GM23248 (cell line): ENCODE data around the gene HOXA5. TPM values are rescaled to one million over a fixed set of nuclear protein-coding genes. Genes with fewer than 3 reads are reported as not detected.

Source experiments
- DNase-seq: peaks from one replicate; pipeline ENCODE4 v3.0.0-alpha.2; 2015
- H2AFZ ChIP-seq: fragments of 200-600 bp; sonication (generic); 2 replicates; pipeline ENCODE4 v1.6.1; 2016; ENCODE audit warnings: antibody characterized with exemption
- H3F3A ChIP-seq: fragments of 200-600 bp; sonication (generic); 2 replicates; pipeline ENCODE4 v1.6.1; 2016; ENCODE audit warnings: mild to moderate bottlenecking, antibody characterized with exemption, mixed run types; ENCODE audit not compliant: insufficient read depth
- H3K27ac ChIP-seq: fragments of 200-600 bp; sonication (generic); 2 replicates; pipeline ENCODE4 v1.5.1; 2016; ENCODE audit warnings: mild to moderate bottlenecking
- H3K27me3 ChIP-seq: fragments of 200-600 bp; sonication (generic); replicated peaks from 2 replicates; pipeline ENCODE4 v1.6.1; 2016; ENCODE audit warnings: mild to moderate bottlenecking; ENCODE audit not compliant: insufficient read depth
- H3K36me3 ChIP-seq: fragments of 200-600 bp; sonication (generic); 2 replicates; pipeline ENCODE4 v1.6.1; 2016; ENCODE audit warnings: low read depth, mild to moderate bottlenecking
- H3K4me1 ChIP-seq: fragments of 200-600 bp; sonication (generic); 2 replicates; pipeline ENCODE4 v1.6.1; 2016; ENCODE audit warnings: mild to moderate bottlenecking; ENCODE audit not compliant: insufficient read depth
- H3K4me2 ChIP-seq: fragments of 200-600 bp; sonication (generic); one replicate; pipeline ENCODE4 v1.6.1; 2016; ENCODE audit warnings: mild to moderate bottlenecking; ENCODE audit not compliant: unreplicated experiment
- H3K4me3 ChIP-seq: fragments of 200-600 bp; sonication (generic); 2 replicates; pipeline ENCODE4 v1.5.1; 2016; ENCODE audit warnings: mild to moderate bottlenecking
- H3K79me2 ChIP-seq: fragments of 200-600 bp; sonication (generic); 2 replicates; pipeline ENCODE4 v1.6.1; 2016; ENCODE audit warnings: mild to moderate bottlenecking; ENCODE audit not compliant: insufficient read depth
- H3K9ac ChIP-seq: fragments of 200-600 bp; sonication (generic); 2 replicates; pipeline ENCODE4 v1.6.1; 2016; ENCODE audit warnings: mild to moderate bottlenecking
- H3K9me2 ChIP-seq: fragments of 200-600 bp; sonication (generic); 2 replicates; pipeline ENCODE4 v1.6.1; 2016; ENCODE audit warnings: mixed run types, mild to moderate bottlenecking, moderate library complexity; ENCODE audit not compliant: insufficient read depth
- H3K9me3 ChIP-seq: fragments of 200-600 bp; sonication (generic); one replicate; pipeline ENCODE4 v1.6.1; 2017; ENCODE audit warnings: low read depth
- H4K20me1 ChIP-seq: fragments of 200-600 bp; sonication (generic); 2 replicates; pipeline ENCODE4 v1.6.0; 2016; ENCODE audit not compliant: insufficient read depth
- EZH2 ChIP-seq: fragments of 200-600 bp; sonication (generic); IDR thresholded peaks from 2 replicates; pipeline ENCODE4 v1.6.1; 2018; ENCODE audit warnings: antibody characterized with exemption, mild to moderate bottlenecking; ENCODE audit not compliant: insufficient read depth, poor library complexity, severe bottlenecking
- EZH2phosphoT487 ChIP-seq: fragments of 200-600 bp; sonication (generic); IDR thresholded peaks from 2 replicates; pipeline ENCODE4 v1.6.1; 2018; ENCODE audit warnings: antibody characterized with exemption, moderate library complexity, mild to moderate bottlenecking, low read depth; ENCODE audit not compliant: insufficient read depth
- WGBS, 2 experiments: methylation state at CpG; one replicate each; pipeline ENCODE4 v1.1.6; 2015 to 2017; ENCODE audit warnings: low lambda C conversion rate in 2 of 2, low coverage in 1 of 2; ENCODE audit errors: missing lambda C conversion rate in 2 of 2; 5-methylcytosine and 5-hydroxymethylcytosine counted together
- in situ Hi-C: fragments of 300-500 bp; cut with MboI; formaldehyde crosslinking; loops from 2 replicates; pipeline ENCODE4 v1.15.0; 2020
- polyA plus RNA-seq: library from polyadenylated mRNA; unstranded; fragments of >200 nt; fragmentation: Nextera tagmentation; extraction: Ambion mirVana; gene quantifications from 2 replicates; pipeline ENCODE4 v1.2.1, GENCODE V29; 2016
- total RNA-seq: library from RNA; depleted of rRNA; stranded (reverse); fragments of >200 nt; shearing (Covaris generic); gene quantifications from 2 replicates; pipeline ENCODE4 v1.2.3, GENCODE V29; 2014

The HOXA5 gene
- total and polyA plus RNA-seq, 2 experiments from 2014 or later: 1.9 to 4.0 TPM

- H3K9me3 ChIP-seq: no peaks in the 10 kb centered on the region
- no peak overlapping the region for H2AFZ ChIP-seq
- H3K79me2 ChIP-seq: no peaks in the 10 kb centered on the region
- H3K4me1 ChIP-seq: no peaks in the 10 kb centered on the region
- TF ChIP-seq EZH2 (no peak), EZH2phosphoT487 (no peak)
- no peak overlapping the region for H3K4me3 ChIP-seq
- H3K4me2 ChIP-seq: no peak overlapping the region
- no peak overlapping the region for H3K27ac ChIP-seq
- no peak for DNase-seq
- WGBS, 2 experiments: 97 to 98% methylated on average over 15 of the region's 15 CpGs
- H3K36me3 ChIP-seq: no peaks in the 10 kb centered on the region
- no peaks in the 10 kb centered on the region for H4K20me1 ChIP-seq
- H3F3A ChIP-seq: peaks cover 7% of the 10 kb centered on the region; the same call in 1 of the 2 replicates
- no peak overlapping the region for H3K9ac ChIP-seq
- H3K9me2 ChIP-seq: no peaks in the 10 kb centered on the region
- H3K27me3 ChIP-seq: no peaks in the 10 kb centered on the region
- in situ Hi-C loops: loop anchor here (10.0 kb wide), 1 partner anchor 904 kb away; no protein-coding TSS in a partner anchor
These were observed 47.8 kb upstream of the HOXA5 start for GRCh38 chr7:27191161-27191731.

- no peak overlapping the region for H3K4me3 ChIP-seq
- in situ Hi-C loops: loop anchor here (10.0 kb wide), 1 partner anchor 905 kb away; no protein-coding TSS in a partner anchor
- H3K4me1 ChIP-seq: no peaks in the 10 kb centered on the region
- H3F3A ChIP-seq: peaks cover 8% of the 10 kb centered on the region; the same call in 1 of the 2 replicates
- no peak for DNase-seq
- H3K9ac ChIP-seq: no peak overlapping the region
- H2AFZ ChIP-seq: no peak overlapping the region
- no peaks in the 10 kb centered on the region for H3K9me3 ChIP-seq
- H3K79me2 ChIP-seq: no peaks in the 10 kb centered on the region
- H3K36me3 ChIP-seq: no peaks in the 10 kb centered on the region
- 68 to 74% methylated on average over 7 of the region's 7 CpGs for WGBS, 2 experiments
- TF ChIP-seq EZH2: no peak
- TF ChIP-seq EZH2phosphoT487: no peak
- no peak overlapping the region for H3K4me2 ChIP-seq
- no peaks in the 10 kb centered on the region for H3K9me2 ChIP-seq
- H3K27me3 ChIP-seq: no peaks in the 10 kb centered on the region
- H4K20me1 ChIP-seq: no peaks in the 10 kb centered on the region
- H3K27ac ChIP-seq: no peak overlapping the region
These were observed 46.7 kb upstream of the HOXA5 start for GRCh38 chr7:27189997-27190748.

DNA sequence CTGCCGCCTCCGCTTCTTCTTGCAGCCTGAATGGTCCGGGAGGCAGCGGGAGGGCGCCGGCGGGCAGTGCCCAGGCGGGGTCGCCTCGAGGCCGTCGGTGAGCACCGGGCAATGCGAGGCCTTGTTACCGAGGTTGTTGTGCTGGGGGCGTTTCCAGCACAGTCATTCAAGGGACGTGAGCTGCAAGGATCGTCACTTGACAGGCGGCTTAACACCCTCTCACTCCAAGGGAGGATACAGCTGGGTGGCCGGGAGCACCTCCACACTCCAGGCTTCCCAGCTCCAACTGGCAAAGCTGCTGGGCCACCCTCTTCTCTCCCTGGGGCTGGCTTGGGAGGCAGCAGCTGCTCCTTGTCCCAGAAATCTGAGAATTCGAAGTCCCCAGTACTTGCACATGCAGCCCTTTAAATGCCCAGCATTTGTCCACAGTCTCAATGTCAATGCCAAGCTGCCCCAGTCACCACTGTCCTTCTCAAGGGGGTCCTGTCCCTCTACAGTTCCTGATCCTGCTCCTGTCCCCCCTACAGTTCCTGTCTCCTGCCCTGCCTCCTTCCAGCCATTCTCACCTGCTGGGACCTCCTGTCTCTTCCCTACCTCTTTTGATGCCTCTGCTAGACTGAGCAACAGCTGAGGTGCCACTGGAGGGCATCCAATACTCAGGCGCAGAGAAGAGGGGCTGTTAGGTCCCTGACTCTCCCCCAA lies 46.0 kb upstream of the HOXA5 start:
- H3K9ac ChIP-seq: no peak overlapping the region

More for the DNA sequence above, 46.0 kb upstream of the HOXA5 start:
- Histone ChIP-seq H3K9me3 (no peaks in the 10 kb centered on the region), H3K4me3 (no peak overlapping the region), H3K4me2 (no peak overlapping the region), H3K36me3 (no peaks in the 10 kb centered on the region), H4K20me1 (no peaks in the 10 kb centered on the region), H3K9me2 (no peaks in the 10 kb centered on the region), H3K4me1 (no peaks in the 10 kb centered on the region), H3F3A (peaks cover 8% of the 10 kb centered on the region; the same call in 1 of the 2 replicates), H3K27ac (no peak overlapping the region), H3K27me3 (no peaks in the 10 kb centered on the region), H2AFZ (no peak overlapping the region), H3K79me2 (no peaks in the 10 kb centered on the region)
- in situ Hi-C loops: no loop called here
- no peak for DNase-seq
- TF ChIP-seq EZH2phosphoT487 (no peak), EZH2 (no peak)
- WGBS, 2 experiments: 78 to 83% methylated on average over 19 to 22 of the region's 22 CpGs
